HepG2 (cell line): Measurements from ENCODE around the gene SRD5A1.

Experiments used
- CSRNP2 ChIP-seq: sonication (generic); formaldehyde crosslinking; conservative IDR thresholded peaks from 2 replicates; pipeline ENCODE4 v1.8.0; 2022; ENCODE audit warnings: low read depth, missing genetic modification reagents
- FOSL1 ChIP-seq: sonication (generic); formaldehyde crosslinking; IDR thresholded peaks from 2 replicates; pipeline ENCODE4 v1.9.0; 2021; ENCODE audit warnings: missing genetic modification reagents, borderline replicate concordance
- HNRNPLL ChIP-seq: fragments of 200-400 bp; formaldehyde crosslinking; IDR thresholded peaks from 2 replicates; pipeline ENCODE4 v1.6.1; 2017; ENCODE audit warnings: mild to moderate bottlenecking, low read depth, low read length; ENCODE audit not compliant: poor library complexity, severe bottlenecking
- MXI1 ChIP-seq: IDR thresholded peaks from 3 replicates; pipeline ENCODE4 v1.6.1; 2012; ENCODE audit warnings: low read depth, low read length, inconsistent platforms, borderline replicate concordance
- NFE2L1 ChIP-seq: sonication (generic); formaldehyde crosslinking; IDR thresholded peaks from 2 replicates; pipeline ENCODE4 v1.4.0; 2020; ENCODE audit warnings: missing genetic modification reagents, mild to moderate bottlenecking, borderline replicate concordance
- PCBP1 ChIP-seq: fragments of 200-400 bp; formaldehyde crosslinking; IDR thresholded peaks from 2 replicates; pipeline ENCODE4 v1.6.1; 2017; ENCODE audit warnings: mild to moderate bottlenecking, low read depth, low read length, borderline replicate concordance
- RCOR2 ChIP-seq: IDR thresholded peaks from 2 replicates; pipeline ENCODE4 v1.6.1; 2016; ENCODE audit warnings: missing biosample characterization, missing genetic modification reagents
- SUZ12 ChIP-seq: fragments of 150-350 bp; IDR thresholded peaks from 2 replicates; pipeline ENCODE4 v1.6.1; 2014; ENCODE audit warnings: low read depth, low read length
- TF ChIP-seq, protein P1 (sequence below): sonication (generic); formaldehyde crosslinking; IDR thresholded peaks from 2 replicates; pipeline ENCODE4 v1.5.0; 2020; ENCODE audit warnings: mild to moderate bottlenecking, missing genetic modification reagents, moderate library complexity
- TF ChIP-seq, protein P2 (sequence below): sonication (generic); formaldehyde crosslinking; IDR thresholded peaks from 2 replicates; pipeline ENCODE4 v1.5.1; 2020; ENCODE audit warnings: missing genetic modification reagents, mild to moderate bottlenecking, borderline replicate concordance
- TF ChIP-seq, protein P3 (sequence below): sonication (generic); formaldehyde crosslinking; IDR thresholded peaks from 2 replicates; pipeline ENCODE4 v1.4.0; 2020; ENCODE audit warnings: missing genetic modification reagents
- TF ChIP-seq, protein P4 (sequence below), 2 experiments: IDR thresholded peaks; 2 replicates each; pipeline ENCODE4 v1.6.1; 2011 to 2012; ENCODE audit warnings: low read length in 2 of 2, borderline replicate concordance in 1 of 2, low read depth in 1 of 2, mild to moderate bottlenecking in 1 of 2, moderate library complexity in 1 of 2

DNA sequence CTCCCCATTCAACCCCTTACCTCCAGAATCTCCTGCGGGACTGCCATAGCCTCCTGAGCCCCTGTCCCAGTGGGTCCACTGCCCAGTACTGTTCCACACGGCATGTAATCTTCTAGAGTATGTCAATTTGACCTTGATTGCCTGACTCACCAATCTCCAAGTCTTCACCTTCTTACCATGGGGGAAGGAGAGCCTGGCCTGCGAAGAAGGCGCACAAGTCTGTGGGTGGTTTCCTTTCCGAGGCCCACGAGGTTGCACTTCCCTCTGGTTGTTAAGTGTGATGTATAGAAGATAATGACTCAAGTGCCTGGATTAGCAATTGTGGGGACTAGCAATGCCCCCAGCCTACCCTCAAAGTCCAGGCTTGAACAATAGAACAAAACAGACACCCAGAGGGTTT, 71.8 kb downstream of the SRD5A1 start:
- no peak for TF ChIP-seq FOSL1
- TF ChIP-seq HNRNPLL = no peak
- TF ChIP-seq, protein P1, sequence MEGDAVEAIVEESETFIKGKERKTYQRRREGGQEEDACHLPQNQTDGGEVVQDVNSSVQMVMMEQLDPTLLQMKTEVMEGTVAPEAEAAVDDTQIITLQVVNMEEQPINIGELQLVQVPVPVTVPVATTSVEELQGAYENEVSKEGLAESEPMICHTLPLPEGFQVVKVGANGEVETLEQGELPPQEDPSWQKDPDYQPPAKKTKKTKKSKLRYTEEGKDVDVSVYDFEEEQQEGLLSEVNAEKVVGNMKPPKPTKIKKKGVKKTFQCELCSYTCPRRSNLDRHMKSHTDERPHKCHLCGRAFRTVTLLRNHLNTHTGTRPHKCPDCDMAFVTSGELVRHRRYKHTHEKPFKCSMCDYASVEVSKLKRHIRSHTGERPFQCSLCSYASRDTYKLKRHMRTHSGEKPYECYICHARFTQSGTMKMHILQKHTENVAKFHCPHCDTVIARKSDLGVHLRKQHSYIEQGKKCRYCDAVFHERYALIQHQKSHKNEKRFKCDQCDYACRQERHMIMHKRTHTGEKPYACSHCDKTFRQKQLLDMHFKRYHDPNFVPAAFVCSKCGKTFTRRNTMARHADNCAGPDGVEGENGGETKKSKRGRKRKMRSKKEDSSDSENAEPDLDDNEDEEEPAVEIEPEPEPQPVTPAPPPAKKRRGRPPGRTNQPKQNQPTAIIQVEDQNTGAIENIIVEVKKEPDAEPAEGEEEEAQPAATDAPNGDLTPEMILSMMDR (CRISPR knock-in tag) = no peak
- TF ChIP-seq, protein P2, sequence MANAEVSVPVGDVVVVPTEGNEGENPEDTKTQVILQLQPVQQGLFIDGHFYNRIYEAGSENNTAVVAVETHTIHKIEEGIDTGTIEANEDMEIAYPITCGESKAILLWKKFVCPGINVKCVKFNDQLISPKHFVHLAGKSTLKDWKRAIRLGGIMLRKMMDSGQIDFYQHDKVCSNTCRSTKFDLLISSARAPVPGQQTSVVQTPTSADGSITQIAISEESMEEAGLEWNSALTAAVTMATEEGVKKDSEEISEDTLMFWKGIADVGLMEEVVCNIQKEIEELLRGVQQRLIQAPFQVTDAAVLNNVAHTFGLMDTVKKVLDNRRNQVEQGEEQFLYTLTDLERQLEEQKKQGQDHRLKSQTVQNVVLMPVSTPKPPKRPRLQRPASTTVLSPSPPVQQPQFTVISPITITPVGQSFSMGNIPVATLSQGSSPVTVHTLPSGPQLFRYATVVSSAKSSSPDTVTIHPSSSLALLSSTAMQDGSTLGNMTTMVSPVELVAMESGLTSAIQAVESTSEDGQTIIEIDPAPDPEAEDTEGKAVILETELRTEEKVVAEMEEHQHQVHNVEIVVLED (CRISPR knock-in tag) = no peak
- TF ChIP-seq SUZ12 = no peak
- TF ChIP-seq MXI1 = no peak
- no peak for TF ChIP-seq PCBP1
- TF ChIP-seq, protein P3, sequence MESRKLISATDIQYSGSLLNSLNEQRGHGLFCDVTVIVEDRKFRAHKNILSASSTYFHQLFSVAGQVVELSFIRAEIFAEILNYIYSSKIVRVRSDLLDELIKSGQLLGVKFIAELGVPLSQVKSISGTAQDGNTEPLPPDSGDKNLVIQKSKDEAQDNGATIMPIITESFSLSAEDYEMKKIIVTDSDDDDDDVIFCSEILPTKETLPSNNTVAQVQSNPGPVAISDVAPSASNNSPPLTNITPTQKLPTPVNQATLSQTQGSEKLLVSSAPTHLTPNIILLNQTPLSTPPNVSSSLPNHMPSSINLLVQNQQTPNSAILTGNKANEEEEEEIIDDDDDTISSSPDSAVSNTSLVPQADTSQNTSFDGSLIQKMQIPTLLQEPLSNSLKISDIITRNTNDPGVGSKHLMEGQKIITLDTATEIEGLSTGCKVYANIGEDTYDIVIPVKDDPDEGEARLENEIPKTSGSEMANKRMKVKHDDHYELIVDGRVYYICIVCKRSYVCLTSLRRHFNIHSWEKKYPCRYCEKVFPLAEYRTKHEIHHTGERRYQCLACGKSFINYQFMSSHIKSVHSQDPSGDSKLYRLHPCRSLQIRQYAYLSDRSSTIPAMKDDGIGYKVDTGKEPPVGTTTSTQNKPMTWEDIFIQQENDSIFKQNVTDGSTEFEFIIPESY (CRISPR knock-in tag) = no peak
- TF ChIP-seq CSRNP2 = no peak
- no peak for TF ChIP-seq NFE2L1 (CRISPR knock-in tag)
- no peak for TF ChIP-seq RCOR2
- TF ChIP-seq, protein P4, sequence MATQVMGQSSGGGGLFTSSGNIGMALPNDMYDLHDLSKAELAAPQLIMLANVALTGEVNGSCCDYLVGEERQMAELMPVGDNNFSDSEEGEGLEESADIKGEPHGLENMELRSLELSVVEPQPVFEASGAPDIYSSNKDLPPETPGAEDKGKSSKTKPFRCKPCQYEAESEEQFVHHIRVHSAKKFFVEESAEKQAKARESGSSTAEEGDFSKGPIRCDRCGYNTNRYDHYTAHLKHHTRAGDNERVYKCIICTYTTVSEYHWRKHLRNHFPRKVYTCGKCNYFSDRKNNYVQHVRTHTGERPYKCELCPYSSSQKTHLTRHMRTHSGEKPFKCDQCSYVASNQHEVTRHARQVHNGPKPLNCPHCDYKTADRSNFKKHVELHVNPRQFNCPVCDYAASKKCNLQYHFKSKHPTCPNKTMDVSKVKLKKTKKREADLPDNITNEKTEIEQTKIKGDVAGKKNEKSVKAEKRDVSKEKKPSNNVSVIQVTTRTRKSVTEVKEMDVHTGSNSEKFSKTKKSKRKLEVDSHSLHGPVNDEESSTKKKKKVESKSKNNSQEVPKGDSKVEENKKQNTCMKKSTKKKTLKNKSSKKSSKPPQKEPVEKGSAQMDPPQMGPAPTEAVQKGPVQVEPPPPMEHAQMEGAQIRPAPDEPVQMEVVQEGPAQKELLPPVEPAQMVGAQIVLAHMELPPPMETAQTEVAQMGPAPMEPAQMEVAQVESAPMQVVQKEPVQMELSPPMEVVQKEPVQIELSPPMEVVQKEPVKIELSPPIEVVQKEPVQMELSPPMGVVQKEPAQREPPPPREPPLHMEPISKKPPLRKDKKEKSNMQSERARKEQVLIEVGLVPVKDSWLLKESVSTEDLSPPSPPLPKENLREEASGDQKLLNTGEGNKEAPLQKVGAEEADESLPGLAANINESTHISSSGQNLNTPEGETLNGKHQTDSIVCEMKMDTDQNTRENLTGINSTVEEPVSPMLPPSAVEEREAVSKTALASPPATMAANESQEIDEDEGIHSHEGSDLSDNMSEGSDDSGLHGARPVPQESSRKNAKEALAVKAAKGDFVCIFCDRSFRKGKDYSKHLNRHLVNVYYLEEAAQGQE (IDR thresholded peaks at IDR 0.05; ENCODE audit: borderline replicate concordance in 1 of 2, low read depth in 1 of 2, low read length in 2 of 2) = no peak
